ENCODE data around the gene DDX41.
A peak's percentile ranks its signal among the peaks of the same experiment; 100 is the strongest.

Gene DDX41

GRCh38 chr5:177555228-177555627, 38.5 kb upstream of the DDX41 start:
- H3K27me3 Mint-ChIP-seq (ENCODE audit: low read depth), result no peaks in the 10 kb centered on the region
- peak overlapping the region; percentile 20 to 87 (median 82) for H3K27ac Mint-ChIP-seq
- peaks cover 34% of the 10 kb centered on the region for H3K4me1 Mint-ChIP-seq
- H3K4me3 Mint-ChIP-seq, result peak overlapping the region; percentile 86 to 92 (median 88)
- TF ChIP-seq, protein P1, sequence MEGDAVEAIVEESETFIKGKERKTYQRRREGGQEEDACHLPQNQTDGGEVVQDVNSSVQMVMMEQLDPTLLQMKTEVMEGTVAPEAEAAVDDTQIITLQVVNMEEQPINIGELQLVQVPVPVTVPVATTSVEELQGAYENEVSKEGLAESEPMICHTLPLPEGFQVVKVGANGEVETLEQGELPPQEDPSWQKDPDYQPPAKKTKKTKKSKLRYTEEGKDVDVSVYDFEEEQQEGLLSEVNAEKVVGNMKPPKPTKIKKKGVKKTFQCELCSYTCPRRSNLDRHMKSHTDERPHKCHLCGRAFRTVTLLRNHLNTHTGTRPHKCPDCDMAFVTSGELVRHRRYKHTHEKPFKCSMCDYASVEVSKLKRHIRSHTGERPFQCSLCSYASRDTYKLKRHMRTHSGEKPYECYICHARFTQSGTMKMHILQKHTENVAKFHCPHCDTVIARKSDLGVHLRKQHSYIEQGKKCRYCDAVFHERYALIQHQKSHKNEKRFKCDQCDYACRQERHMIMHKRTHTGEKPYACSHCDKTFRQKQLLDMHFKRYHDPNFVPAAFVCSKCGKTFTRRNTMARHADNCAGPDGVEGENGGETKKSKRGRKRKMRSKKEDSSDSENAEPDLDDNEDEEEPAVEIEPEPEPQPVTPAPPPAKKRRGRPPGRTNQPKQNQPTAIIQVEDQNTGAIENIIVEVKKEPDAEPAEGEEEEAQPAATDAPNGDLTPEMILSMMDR (IDR thresholded peaks at IDR 0.05; ENCODE audit: unreplicated experiment in 3 of 3), result no peak
- peaks cover 6% of the 10 kb centered on the region for H3K36me3 Mint-ChIP-seq (ENCODE audit: low read depth)
- H3K9me3 Mint-ChIP-seq, result no peaks in the 10 kb centered on the region

GRCh38 chr5:177554474-177555111, 37.8 kb upstream of the DDX41 start, which contains the start of gene FAM193B:
Gene FAM193B, minus strand, starts transcription at chr5:177554563. Its CDS starts 105 bp downstream, at chr5:177554458.
- Mint-ChIP-seq H3K9me3 (no peaks in the 10 kb centered on the region), H3K27me3 (ENCODE audit: low read depth) (no peaks in the 10 kb centered on the region), H3K4me1 (peaks cover 37% of the 10 kb centered on the region), H3K36me3 (ENCODE audit: low read depth) (peaks cover 8% of the 10 kb centered on the region), H3K27ac (peak within 1 kb of the TSS; percentile 82 to 89 (median 87)), H3K4me3 (peak within 1 kb of the TSS; percentile 88 to 95 (median 92))
- TF ChIP-seq, protein P1 (IDR thresholded peaks at IDR 0.05; ENCODE audit: unreplicated experiment in 3 of 3), result peak in 2 of 3 experiments; percentile 33

DNA sequence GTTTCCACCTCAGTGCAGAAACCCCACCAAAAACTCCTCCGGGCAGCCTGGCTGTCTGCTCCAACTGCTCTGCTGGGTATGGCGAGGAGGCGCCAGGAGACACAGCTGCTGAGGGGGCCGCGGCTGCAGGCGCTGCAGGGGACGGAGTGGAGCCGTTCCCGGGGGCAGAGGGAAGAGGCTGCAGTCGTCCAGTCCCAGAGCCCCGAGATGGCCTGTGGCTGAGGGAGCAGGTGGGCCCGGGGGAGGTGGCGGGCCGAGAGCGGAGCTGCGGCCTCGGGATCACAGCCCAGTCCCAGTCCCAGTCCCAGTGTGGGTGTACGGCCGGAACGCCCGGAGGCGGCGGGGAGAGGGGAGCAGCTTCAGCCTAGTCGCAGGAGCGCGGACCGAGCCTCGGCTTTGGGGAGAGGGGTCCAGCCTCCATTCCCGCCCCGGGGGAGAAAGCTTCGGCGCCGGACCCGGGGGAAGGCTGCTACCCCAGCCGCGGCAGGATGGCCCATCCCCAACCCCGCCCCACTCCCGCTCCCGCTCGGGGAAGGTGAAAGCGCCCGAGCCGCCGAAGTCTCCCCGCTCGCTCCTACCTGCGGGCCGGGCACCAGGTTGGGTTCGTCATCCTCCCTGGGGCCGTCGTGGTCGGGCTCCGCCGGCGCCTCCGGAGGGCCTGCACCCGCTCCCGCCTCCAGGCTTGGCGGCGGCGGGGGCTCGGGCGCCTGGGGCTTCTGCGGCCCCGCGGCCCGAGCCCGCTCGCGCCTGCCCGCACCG, 37.1 kb upstream of the DDX41 start:
- TF ChIP-seq, protein P1 (IDR thresholded peaks at IDR 0.05; ENCODE audit: unreplicated experiment in 3 of 3), result no peak
- Mint-ChIP-seq H3K27ac (peak overlapping the region in 2 of 3 experiments; percentile 72 to 88), H3K4me1 (peaks cover 39% of the 10 kb centered on the region), H3K4me3 (peak overlapping the region; percentile 84 to 95 (median 92)), H3K36me3 (ENCODE audit: low read depth) (peaks cover 8% of the 10 kb centered on the region), H3K27me3 (ENCODE audit: low read depth) (no peaks in the 10 kb centered on the region), H3K9me3 (no peaks in the 10 kb centered on the region)

- peaks cover 48% of the 10 kb centered on the region for H3K4me1 Mint-ChIP-seq
- H3K4me3 Mint-ChIP-seq, result peak overlapping the region; percentile 84 to 95 (median 92)
- H3K27ac Mint-ChIP-seq, result peak overlapping the region; percentile 72 to 88 (median 74)
- TF ChIP-seq, protein P1 (IDR thresholded peaks at IDR 0.05; ENCODE audit: unreplicated experiment in 3 of 3), result no peak
- peaks cover 8% of the 10 kb centered on the region for H3K36me3 Mint-ChIP-seq (ENCODE audit: low read depth)
- no peaks in the 10 kb centered on the region for H3K27me3 Mint-ChIP-seq (ENCODE audit: low read depth)
- no peaks in the 10 kb centered on the region for H3K9me3 Mint-ChIP-seq
These were observed 36.2 kb upstream of the DDX41 start for GRCh38 chr5:177552839-177553455.

DNA sequence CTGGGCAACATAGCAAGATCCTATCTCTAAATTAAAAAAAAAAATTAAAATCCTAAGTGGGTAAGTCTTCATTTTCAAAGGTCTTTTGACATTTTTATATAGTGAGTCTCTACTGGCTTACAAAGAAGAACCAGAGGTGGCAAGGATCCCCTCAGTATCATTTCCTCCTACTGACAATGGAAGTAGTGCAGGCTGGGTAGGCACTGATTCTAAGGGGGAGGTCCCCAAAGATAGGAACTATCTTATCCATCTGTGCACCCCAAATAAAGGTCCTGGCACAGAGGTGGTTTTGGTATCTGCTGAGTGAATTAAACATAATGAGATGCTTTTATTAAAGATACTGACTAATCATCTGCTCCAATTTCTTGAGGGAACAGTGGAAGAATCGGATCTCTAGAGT, 33.4 kb upstream of the DDX41 start:
- peaks cover 59% of the 10 kb centered on the region for H3K4me1 Mint-ChIP-seq
- TF ChIP-seq, protein P1 (IDR thresholded peaks at IDR 0.05; ENCODE audit: unreplicated experiment in 3 of 3), result no peak
- H3K27me3 Mint-ChIP-seq (ENCODE audit: low read depth), result no peaks in the 10 kb centered on the region
- H3K4me3 Mint-ChIP-seq, result peak overlapping the region; percentile 31 to 53 (median 33)
- H3K9me3 Mint-ChIP-seq, result no peaks in the 10 kb centered on the region
- peak overlapping the region in 1 of 3 experiments; percentile 37 for H3K27ac Mint-ChIP-seq
- H3K36me3 Mint-ChIP-seq (ENCODE audit: low read depth), result peaks cover 15% of the 10 kb centered on the region
